Kasumi-1 (cell line): ENCODE measurements around the gene CIB4.
"Not testable (repeated sequence)": the region's sequence is repeated elsewhere in the genome, so short reads cannot be mapped to it uniquely, and the experiment has no call there.

ENCODE experiments used
- DNase-seq, 2 experiments: peaks; one replicate each; lab custom pipeline; 2025; lab: John Stamatoyannopoulos, UW

Gene CIB4

DNA sequence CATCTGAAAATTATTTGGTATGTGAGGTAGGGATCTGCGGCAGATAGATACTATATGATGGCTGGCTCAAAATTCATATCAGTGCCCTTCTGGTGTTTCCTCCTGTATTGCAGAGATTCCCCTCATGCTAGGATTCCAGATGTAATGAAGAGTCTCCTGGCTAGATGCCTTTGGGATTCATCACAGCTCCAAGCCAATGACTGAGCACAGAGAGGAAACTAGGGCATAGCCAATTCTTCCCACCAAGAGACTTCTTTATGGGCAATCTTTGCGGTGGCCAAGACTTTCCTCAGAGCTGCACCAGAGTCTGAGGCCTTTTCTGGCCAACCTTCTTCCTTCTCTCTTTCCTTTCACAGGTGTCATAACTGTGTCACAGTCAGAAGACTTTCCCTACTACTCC, 25.5 kb upstream of the CIB4 start:
- no peak for DNase-seq

DNA sequence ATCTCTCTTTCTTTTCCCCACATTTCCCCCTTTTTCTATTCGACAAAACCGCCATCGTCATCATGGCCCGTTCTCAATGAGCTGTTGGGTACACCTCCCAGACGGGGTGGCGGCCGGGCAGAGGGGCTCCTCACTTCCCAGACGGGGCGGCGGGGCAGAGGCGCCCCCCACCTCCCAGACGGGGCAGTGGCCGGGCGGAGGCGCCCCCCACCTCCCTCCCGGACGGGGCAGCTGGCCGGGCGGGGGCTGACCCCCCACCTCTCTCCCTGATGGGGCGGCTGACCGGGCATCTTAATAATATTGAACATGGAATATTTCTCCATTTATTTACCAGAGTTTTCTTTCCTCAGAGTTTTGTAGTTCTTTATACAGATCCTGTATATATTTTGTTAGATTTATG, 24.1 kb upstream of the CIB4 start:
- not testable (repeated sequence) for DNase-seq

DNA sequence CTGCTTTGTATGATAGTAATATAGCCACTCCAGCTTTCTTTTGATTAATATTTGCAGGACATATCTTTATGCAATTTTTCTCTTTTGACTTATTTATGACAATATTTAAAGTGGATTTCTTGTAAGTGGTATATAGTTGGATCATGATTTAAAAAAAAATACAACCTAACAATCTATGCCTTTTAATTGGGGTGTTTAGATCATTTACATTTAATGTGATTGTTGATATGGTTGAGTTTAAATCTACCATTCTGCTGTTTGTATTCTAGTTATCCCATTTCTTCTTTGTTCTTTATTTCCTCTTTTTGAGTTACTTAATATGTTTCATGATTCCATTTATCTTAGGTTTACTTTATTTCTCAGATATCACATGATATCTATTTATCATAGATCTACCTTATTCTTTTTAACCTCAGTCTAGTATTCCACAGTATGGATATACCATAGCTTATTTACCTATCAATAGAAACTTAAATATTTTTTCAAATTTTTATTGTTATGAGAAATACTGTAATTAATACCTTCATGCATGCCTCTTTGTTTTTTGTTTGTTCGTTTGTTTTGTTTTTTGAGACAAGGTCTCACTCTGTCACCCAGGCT, 19.3 kb upstream of the CIB4 start:
- no peak for DNase-seq

DNA sequence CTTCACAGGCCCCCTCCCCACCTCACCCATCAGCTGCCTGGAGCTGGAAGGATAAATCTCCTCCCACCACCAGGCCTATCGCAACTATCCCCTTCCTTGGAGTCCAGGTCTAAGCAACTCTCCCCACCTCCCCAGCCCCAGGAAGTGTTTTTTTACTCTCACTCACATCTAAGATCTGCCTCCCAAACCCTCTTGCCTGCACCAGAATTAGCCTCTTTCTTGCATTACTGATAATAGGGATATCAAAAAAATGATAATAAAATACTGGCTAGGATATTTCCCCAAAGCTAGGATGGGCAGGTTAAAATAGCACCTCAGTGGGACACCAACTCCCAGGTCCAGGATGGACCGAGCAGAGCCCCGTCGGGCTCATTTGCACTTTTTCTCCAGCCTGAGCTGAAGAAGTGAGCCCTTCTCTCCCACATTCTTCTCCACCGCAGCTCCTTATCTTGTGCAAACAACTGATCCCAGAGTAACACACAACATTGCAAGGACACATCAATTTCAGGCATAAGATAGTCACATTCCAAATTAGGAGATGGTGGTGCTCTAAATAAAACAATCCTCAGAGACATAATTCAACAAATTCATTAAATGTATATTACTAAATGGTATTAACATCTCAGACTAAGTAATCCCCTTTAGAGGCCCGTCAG, 17.7 kb upstream of the CIB4 start:
- DNase-seq: no peak

DNA sequence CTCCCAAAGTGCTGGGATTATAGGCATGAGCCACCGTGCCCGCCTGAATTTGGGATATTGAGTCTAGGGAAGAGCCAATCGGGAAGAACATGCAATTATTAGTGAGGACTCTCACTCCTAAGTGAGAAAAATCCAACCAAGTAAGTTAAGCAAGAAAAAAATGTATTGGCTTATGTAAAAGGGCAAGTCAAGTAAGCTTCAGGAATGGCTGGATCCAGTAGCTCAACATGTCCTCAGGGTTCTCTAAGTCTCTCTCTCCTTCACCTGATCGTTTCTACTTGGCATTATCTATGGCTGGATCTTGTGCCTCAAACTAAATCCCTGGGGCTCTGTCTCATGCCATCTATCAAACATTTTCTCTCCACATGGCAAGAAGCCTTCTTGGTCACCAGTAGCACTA, 16.1 kb upstream of the CIB4 start:
- DNase-seq: no peak

DNA sequence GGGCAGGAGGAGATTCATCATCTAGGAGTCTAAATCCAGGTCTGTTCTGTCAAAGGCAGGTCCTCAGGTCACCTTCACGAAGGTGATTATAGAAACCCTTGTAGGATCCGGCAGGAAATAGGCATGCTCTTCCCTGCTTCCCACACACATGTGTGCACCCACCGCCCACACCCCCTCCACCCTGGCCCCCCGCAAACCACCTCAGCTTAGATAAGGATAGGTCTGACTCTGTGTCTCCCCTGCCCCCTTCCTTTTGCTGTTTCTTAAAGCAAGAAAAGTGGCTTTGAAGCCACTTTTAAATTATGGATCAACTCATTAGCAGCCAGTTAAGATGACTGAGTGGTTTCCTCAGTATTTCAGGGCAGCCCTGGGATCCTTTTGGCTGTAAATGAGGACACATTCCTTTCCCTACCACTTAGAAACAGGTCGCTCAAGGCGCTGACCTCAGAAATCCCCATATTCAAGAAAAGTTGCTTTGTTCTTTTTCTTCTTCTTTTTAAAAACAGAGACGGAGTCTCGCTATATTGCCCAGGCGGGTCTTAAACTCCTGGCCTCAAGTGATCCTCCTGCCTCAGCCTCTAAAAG, 14.5 kb upstream of the CIB4 start:
- DNase-seq: no peak

DNA sequence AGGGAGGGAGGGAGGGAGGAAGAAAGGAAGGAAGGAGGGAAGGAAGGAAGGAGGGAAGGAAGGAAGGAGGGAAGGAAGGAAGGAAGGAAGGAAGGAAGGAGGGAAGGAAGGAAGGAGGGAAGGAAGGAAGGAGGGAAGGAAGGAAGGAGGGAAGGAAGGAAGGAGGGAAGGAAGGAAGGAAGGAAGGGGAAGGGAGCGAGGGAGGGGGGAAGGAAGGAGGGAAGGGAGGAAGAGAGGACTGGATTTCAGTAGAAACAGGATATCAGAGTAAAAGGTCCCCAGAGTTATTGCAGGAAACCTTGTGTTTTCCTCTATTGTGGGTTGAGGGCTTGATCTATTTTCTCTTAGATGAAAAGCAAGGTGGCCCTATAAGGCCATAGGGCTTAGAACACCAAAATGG, 14.0 kb upstream of the CIB4 start:
- not testable (repeated sequence) for DNase-seq

DNA sequence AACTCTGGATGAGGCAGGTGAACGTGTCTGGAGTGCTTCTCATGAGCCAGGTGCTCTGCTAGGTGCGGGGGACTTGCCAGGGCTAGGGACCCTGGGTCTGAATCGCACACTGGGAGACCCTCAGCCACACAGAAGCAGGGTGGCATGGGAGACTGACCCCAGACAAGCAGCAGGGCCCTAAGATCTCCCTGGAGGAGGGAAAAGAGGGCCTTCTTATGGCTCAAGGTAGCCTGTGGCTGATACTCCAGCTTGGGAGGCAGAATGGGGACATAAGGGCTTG, 12.8 kb upstream of the CIB4 start:
- no peak for DNase-seq

DNA sequence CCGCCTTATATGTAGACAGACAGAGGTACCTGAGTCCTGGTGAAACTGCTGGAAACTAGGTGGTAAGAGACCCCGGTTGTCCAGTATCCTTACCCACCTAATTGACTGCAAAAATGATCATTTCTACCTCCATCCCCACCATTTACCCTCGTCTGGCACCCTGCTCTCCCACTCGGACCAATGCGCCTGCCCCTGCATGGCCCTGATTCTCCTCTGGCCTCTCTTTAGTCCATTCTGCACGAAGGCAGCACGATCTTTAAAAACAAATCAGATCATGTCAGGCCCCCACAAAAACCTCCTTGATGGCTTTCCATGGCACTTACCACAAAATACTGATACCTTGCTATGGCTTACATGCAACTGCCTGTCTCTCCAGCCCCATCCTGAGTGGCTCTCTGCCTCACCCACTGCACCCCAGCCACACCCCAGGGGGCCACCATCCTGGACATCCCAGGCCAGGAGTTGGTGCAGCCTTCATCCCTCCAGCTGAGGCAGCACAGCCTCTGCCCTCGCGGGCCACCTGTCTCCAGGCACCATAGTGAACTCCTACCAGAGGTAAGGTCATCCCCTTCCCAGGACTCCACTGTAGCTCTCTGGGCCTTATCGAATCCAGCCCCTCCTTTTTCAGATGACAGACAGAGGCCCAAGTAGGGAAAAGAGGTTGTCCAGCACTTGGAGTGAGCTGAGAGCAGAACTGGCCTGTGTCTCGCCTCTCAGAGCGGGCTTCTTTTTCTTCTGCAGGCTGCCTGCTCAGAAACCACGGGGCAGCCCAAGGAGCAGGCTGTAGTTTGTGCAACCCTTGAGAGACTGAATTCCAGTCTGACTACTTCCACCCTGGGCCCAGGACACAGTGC, 12.3 kb upstream of the CIB4 start:
- no peak for DNase-seq

DNA sequence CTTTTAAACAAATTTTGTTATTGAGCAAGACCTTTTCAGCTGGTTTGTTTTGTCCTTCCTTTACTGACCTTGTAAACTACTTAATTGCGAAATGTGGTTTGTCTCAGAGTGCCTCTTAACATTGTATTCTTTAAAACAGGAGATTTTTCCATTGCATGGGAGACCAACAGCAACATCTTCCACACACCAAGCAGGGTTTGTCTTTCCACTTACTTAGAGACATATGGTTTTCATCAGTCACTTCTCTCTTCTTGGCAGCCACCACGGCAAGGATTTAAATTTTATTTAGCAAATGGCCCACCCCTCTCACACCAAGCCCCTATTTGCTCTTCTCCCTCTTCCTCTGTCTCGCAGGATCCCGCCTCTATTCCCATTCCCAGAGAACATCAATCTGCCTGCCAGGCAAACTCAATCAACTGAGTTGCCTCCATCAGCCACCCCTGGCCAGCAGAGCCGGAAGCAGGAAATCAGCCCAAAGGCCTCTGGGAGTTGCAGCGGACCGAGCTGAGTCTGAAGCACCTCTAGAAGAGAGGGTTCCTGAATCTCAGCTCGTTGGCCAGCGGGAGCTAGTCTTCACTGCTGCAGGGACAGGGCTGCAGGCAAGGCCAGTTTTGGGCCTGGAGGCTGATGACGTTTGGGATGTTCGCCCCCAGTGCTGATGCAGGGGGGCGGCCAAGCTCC, 11.3 kb upstream of the CIB4 start:
- no peak for DNase-seq

DNA sequence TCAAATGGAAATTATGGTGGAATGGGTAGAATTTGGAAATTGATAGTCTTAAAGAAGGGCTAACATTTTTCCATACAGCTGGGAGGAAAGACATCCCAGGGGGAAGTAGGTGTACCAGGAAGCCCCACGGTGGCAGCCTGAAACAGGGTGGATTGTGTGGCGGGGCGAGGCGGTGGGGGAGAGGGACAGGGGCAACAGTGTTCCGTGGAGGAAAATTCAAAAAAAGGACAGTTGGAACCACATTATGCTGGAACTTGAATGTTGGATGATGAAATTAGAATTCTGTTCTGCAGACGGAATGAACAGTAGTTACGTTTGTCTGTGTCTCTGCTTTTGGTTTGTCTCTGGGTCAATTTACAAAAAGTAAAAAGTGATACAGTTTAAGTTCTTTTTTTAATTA, 10.6 kb upstream of the CIB4 start:
- no peak for DNase-seq

DNA sequence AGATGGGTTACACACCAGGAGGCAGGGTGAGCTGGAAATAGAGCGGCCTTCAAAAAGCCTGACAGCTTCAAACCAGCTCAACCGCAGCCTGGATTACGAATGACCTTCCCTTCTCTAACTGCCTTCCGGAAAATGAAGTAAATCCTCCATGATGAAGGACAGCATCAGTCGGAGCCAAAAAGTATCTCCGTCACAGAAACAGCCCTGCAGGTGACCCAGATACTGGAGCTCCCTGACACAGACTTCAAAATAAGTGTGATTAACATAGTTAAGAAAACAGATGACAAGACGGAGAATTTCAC, 10.3 kb upstream of the CIB4 start:
- DNase-seq: no peak

DNA sequence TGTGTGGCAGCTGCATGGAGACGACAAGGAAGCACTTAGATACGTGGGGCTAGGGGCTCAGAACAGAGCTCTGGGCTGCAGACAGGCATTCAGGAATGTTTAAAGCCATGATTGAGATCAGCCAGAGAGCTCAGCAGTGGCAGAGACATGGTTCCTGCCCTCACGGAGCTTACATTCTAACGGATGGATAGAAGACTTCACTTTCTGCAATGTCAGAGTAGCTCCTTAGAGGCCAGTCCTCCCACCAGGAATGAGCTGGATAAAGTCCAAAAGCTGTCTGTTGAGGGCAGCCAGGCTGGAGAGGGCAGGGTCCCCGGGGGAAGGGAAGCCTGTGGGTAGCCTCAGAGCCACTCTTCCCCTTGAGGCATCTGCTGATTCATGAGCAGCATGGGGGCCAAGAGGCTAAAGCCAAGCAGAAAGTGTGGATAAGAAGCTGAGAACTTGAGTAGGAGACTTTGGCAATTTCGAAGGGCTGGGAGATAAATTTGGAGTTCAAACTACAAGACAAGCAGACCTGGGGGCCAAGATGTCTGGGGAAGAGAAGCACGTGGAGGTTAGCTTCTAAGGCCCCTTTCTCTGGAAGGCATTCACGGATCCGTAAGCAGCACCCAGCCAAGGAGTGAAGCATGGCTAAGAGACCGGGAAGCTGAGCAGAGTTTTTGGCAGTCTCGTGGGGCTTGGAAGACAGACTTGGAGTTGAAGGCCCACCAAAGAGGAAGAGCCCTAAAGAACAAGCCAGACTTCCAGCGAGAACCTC, 9.7 kb upstream of the CIB4 start:
- no peak for DNase-seq

DNA sequence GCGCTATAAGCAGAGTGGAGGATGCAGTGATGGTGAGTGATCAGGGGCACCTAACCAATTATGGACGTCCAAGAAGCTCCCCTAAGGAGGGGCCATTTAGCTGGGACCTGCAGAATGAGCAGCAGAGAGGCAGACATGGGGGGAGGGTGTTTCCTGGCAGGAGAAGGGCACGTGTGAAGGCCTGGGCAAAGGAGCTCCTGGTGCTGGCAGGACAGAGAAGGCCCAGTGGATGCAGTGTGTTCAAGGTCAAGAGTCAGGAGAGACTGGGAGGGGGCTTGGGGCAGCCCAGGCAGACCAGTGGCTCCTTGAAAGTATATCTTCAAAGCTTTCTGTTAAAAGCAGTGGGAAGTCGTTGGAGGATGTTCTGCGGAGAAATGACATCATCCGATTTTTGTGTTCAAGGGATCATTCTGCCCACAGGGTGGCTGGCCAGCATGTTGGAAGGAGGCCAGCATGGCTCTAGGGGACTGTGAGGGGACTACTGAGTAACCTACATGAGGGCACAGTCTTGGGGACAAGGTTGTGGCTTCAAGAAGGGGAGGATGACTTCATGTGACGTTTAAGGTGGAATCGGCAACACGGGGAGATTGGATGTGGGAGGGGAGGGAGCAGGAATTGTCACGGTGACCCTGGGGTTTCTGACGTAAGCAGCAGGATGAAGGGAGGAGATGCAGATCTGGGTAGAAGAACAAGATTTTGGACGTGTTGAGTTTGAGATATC, 9.0 kb upstream of the CIB4 start:
- no peak for DNase-seq

DNA sequence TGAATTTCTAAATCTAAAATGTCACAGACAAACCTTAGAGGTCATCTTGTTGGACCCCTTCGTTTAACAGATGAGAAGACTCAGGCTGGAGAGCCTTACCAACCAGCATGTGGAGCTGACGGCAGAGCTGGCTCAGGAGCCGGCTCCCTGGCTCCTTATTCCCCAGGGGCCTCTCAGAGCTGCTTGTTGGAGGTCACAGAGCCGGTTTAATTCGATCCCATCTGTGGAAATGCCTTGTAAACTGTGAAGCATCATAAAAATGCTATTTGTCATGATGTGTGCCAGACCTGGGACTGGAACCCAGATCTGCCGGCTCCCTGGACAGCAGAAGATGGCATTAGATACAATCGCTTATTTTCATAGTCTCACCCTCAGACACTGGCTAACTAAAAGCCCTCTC, 8.2 kb upstream of the CIB4 start:
- DNase-seq: no peak

DNA sequence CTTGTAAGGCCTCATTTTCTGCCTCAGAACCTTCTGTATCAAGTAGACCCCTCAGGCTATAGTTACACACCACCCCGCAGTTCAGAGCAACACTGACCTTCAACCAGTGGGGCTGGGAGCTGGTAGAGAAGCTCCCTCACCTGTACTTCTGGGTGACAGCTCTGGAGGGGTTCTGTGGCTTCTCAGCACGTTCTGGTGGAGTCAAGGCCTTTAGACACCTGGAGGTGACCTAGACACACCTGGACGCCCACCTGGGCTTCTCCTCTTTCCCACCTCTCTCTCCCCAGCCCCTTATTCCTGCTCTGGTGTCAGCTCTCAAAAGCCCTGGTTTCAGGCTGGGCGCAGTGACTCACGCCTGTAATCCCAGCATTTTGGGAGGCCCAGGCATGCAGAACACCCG, 7.3 kb upstream of the CIB4 start:
- DNase-seq: no peak

DNA sequence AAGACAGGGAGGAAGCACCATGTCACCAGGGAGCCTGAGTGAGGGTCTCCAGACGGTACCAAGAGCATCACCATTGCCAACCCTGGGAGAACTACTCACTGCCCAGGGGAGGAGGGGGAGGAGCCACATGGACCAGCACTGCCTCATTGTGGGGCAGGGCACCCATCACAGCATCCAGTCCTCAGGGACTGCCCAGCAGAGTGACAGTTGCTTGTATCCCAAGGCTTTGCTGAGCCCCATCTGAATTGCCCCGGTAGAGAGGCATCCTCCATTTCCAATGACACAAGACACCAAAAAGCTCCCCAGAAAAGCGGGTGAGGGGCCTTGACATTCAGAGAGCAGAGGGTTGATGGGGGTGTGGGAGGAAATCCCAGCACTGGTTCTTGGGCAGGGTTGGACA, 6.8 kb upstream of the CIB4 start:
- no peak for DNase-seq

DNA sequence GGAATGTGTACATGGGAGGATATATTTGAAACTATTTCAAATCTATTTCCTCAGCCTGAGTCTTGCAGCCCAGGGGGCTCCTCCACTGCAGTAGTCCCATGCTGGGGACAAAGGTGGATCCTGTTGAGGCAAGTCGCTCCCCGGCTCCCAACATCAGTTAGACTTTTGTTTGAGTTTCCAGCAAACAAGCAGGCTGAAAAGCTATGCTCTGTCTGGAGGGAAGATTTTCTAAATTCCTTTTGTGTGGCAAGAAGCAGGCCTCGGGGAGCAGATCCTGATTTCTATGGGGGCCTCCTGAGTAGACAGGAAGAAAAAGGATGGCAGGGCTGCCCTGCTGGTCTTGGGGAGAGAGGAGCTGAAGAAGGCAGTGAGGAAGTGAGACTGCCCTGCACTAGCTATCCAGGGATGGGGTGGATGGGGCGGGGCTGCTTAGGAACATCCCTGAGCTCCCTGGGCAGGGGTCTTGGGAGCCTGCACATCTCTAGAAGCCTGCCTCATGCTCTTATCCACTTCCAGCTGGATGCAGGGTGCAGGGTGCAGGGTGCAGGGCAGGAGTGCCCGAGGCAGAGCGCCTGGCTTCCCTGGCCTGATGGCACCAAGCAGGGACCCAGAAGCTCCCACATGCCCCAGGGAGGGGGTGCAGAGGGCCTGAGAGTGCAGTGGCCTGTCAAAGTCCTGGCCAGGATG, 6.0 kb upstream of the CIB4 start:
- no peak for DNase-seq

DNA sequence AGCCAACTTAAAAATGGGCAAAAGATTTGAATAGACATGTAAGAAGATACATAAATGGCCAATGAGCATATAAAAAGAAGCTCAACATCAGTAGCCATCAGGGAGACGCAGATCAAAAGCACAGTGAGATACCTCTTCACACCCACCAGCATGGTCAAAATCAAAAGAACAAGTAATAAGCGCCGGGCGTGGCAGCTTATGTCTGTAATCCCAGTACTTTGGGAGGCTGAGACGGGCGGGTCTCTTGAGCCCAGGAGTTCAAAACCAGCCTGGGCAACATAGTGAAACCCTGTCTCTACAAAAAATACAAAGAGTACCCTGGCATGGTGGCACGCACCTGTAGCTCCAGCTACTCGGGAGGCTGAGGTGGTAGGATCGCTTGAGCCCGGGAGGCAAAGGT, 4.6 kb upstream of the CIB4 start:
- DNase-seq: no peak

DNA sequence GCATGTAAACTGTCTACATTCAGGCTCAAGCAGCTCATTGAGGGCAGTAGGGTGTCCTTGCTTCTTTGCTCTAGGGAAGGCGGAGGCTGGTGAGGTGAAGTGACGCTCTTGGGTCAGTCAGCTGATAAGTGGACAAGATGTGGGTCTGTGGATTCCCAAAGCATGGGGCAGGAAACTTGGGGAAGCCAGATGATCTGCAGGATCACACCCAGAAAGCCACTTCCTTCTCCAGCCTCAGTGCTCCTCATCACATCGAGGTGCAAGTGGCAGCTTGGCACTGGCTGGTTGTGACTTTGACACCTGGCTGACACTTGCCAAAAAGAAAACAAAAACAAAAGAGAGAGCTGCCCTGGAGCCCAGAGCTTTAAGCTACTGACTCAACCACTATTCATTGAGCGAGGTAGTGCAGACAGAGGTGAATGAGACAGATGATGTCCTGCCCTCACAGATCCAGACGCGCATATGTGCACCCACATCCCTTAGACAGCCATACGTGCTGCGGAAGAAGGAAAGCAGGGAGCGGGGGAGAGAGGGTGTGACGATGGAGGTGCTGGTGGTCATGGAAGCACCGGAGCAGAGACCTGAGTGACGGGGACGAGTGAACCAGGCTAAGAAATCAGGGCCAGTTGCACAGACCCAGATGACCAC, 3.1 kb upstream of the CIB4 start:
- DNase-seq: no peak
